Testis (tissue), 2 donors: ENCODE results near the gene ANO1.

Source experiments
- CTCF ChIP-seq, 3 experiments: fragments of 450-650 bp in 2 of 3; fragments of 200-600 bp in 1 of 3; sonication (generic) in 1 of 3; IDR thresholded peaks; one replicate each; pipeline ENCODE4 v1.5.1; 2016 to 2019; ENCODE audit warnings: antibody characterized with exemption in 3 of 3, mild to moderate bottlenecking in 2 of 3, moderate library complexity in 1 of 3
- POLR2A ChIP-seq: fragments of 450-650 bp; IDR thresholded peaks from one replicate; pipeline ENCODE4 v1.6.1; 2017; ENCODE audit warnings: antibody characterized with exemption, mild to moderate bottlenecking, moderate library complexity

GRCh38 chr11:70164705-70165104 lies 86.6 kb downstream of the ANO1 start:
- TF ChIP-seq CTCF (IDR thresholded peaks at IDR 0.05) (no peak), POLR2A (no peak)
